ENCODE data around the gene ATP1B4.

Gene ATP1B4

DNA sequence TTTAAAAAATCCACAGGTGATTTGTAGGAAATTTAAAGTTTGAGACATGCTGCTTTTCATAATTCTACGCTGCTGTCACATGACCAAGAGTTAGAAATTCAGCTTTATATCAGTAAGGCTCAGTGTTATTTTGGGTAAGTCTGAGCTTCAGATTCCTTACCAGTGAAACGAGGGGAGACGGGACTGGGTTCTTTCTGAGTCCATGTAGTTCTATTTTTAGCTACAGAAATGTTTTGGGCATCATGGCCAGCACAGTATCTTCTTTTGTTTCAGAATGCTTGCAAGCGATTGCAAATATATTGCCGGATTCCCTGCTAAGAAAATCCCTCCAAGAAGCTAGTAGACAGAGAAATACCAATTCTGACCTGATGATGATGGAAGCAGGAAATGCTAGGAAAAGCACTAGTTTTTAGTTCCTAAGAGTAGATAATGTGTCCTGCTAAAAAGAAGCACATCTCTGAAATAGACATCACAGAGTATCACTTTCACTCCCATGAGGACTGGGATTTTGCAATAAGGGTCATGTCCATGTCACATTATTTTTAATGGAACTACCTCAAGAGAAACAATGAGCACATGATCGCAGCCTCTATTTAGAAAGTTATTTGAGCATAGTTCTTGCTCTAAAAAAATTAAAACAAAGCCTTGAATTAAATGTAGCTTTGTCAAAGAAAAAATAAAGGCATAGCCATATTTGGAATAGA is 10.9 kb downstream of the ATP1B4 start:
- DNase-seq (ENCODE audit: insufficient read length, low spot score) = no peak
- FAIRE-seq = no peak
- TF ChIP-seq, protein P1, sequence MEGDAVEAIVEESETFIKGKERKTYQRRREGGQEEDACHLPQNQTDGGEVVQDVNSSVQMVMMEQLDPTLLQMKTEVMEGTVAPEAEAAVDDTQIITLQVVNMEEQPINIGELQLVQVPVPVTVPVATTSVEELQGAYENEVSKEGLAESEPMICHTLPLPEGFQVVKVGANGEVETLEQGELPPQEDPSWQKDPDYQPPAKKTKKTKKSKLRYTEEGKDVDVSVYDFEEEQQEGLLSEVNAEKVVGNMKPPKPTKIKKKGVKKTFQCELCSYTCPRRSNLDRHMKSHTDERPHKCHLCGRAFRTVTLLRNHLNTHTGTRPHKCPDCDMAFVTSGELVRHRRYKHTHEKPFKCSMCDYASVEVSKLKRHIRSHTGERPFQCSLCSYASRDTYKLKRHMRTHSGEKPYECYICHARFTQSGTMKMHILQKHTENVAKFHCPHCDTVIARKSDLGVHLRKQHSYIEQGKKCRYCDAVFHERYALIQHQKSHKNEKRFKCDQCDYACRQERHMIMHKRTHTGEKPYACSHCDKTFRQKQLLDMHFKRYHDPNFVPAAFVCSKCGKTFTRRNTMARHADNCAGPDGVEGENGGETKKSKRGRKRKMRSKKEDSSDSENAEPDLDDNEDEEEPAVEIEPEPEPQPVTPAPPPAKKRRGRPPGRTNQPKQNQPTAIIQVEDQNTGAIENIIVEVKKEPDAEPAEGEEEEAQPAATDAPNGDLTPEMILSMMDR (IDR thresholded peaks at IDR 0.05; ENCODE audit: insufficient read depth, missing control alignments) = no peak

DNA sequence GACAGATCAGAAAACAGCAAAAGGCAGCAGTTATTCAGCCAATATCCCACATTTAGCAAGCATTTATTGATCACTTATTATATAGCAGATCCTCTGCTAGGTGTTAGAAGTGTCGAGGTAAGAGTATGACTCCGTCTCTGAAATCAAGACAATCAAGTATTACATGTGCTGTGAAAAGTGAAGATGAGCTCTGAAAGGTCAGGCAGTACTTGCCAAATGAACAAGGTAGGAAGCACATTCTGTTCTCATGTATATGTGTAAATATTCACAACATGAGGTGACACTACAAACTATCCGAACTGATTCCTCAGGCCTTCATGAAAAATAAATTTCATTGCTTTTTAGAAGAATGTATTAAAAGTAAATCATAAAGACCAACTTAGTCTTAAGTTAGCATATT is 15.3 kb downstream of the ATP1B4 start:
- FAIRE-seq (no peak), DNase-seq (ENCODE audit: insufficient read length, low spot score) (no peak)
- TF ChIP-seq, protein P1 (IDR thresholded peaks at IDR 0.05; ENCODE audit: insufficient read depth, missing control alignments) = no peak

DNA sequence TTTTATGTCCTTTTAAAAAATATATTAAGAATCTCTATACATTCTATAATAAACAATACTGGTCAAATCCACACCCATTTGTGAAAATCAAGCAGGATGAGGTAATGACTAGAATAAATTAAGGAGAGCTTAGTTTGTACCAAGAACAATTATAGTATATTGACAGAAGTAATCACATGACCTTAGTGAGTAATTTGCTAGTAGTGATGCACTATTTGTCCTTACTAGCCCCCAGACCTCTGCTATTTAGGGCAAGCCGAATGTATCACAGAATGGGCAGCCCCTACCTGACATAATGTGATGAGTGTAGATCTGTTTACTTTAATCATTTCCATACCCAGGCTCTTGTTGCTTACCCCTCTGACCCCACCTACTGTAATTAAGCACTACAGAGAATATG is 15.8 kb downstream of the ATP1B4 start:
- DNase-seq (ENCODE audit: insufficient read length, low spot score) (no peak), FAIRE-seq (no peak)
- TF ChIP-seq, protein P1 (IDR thresholded peaks at IDR 0.05; ENCODE audit: insufficient read depth, missing control alignments) = no peak

DNA sequence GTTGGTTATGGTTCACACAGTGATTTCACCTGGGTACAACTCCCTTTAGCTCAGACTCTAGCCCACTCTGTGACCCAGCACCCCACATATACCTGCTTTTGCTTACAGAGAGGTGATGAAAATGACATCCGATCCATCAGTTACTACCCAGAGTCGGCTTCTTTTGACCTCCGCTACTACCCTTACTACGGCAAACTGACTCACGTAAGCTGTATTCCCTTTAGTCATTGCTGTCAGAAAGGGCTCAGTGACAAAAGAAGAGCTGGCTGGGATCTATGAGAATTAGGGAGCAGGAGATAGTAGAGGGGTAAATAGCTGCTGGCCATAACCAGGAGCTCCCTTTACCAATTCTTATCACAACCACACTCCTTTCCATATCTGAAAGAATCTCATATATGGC is 16.7 kb downstream of the ATP1B4 start:
- FAIRE-seq (no peak), DNase-seq (ENCODE audit: insufficient read length, low spot score) (no peak)
- TF ChIP-seq, protein P1 (IDR thresholded peaks at IDR 0.05; ENCODE audit: insufficient read depth, missing control alignments) = no peak

DNA sequence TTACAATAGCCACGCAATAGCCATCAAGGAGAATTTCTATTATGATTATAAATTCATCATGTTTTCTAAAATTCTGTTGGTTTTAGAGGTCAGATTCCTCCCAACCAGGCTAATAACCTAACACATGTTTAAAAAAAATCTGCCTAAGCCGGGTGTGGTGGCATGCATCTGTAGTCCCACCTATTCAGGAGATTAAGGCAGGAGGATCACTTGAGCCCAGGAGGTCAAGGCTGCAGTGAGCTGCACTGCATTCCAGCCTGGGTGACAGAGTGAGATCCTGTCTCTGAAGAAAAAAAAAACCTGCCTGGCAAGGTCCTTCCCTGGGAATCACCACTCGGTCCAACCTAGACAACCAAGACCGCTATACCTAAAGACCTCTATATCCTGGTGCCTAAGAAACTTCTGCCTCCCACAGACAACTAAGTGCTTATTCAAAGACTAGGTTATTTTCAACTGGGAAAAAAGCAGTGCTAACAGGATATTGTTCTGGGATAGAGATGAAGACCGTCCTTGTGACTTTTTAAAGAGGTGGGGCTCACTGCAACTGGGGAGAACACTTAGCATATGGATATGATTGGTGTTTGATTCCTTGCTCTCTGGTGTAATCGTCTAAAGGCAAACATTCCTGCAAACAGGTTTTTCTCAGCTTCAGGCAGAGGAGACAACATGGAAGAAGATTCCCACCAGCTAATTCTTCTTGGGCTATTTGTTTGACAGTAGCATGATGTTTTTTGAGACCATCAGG is 18.2 kb downstream of the ATP1B4 start:
- TF ChIP-seq, protein P1 (IDR thresholded peaks at IDR 0.05; ENCODE audit: insufficient read depth, missing control alignments) = no peak
- DNase-seq (ENCODE audit: insufficient read length, low spot score) = no peak
- no peak for FAIRE-seq

DNA sequence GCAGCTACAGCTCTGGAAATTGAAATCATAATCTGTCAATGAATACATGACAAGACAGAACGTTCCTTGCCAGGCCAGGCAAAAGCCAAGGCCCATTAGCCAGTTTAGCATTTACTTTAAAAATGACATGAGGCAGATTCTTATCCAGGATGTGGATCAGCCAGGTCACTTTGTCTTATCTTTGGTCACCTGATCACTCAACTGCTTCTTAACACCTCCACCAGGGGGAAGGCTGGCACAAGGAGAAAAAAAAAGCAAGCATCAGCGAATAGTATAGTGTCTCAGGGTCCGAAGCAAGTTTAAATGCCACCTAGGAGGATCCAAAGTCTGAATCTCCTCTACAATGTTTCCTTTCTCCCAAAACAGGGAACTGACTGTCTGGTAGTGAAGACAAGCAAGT is 18.8 kb downstream of the ATP1B4 start:
- DNase-seq (ENCODE audit: insufficient read length, low spot score) (no peak), FAIRE-seq (no peak)
- TF ChIP-seq, protein P1 (IDR thresholded peaks at IDR 0.05; ENCODE audit: insufficient read depth, missing control alignments) = peak; percentile 41

DNA sequence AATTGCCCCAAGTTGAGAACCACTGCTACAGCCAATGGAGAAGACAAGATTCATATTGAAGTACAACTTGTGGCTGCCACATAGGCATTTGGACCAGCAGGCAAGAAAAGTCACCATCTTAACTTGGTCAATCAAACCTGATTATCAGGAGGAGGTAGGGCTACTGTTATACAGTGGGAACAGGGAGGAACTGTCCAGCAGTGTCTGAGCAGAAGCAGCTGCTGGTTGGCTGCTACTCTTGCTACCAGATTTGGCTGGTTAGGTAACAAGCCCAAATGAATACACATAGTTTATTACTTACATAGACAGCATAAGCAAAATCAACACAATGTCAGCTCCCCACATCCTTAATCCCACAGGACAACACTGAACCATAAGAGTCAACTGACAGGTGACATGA is 39.4 kb downstream of the ATP1B4 start:
- FAIRE-seq (no peak), DNase-seq (ENCODE audit: insufficient read length, low spot score) (no peak)
- TF ChIP-seq, protein P1 (IDR thresholded peaks at IDR 0.05; ENCODE audit: insufficient read depth, missing control alignments) = no peak
